Measurements from ENCODE around the gene PCNT.

GRCh38 chr21:46334351-46335140 is 10.6 kb downstream of the PCNT start:
- TF ChIP-seq CTCF (IDR thresholded peaks at IDR 0.05) (no peak), POLR2A (IDR thresholded peaks at IDR 0.05) (no peak)
